NOMO-1 (cell line): ENCODE results near the gene KBTBD13.

Experiments
- DNase-seq, 2 experiments: peaks; one replicate each; lab custom pipeline; 2025; ENCODE audit not compliant: unreplicated experiment in 2 of 2; lab: John Stamatoyannopoulos, UW

The KBTBD13 gene

GRCh38 chr15:65050270-65050669 lies 26.3 kb upstream of the KBTBD13 start:
- DNase-seq: peak; percentile 21 to 60

GRCh38 chr15:65051266-65051665 lies 25.3 kb upstream of the KBTBD13 start:
- no peak for DNase-seq

DNA sequence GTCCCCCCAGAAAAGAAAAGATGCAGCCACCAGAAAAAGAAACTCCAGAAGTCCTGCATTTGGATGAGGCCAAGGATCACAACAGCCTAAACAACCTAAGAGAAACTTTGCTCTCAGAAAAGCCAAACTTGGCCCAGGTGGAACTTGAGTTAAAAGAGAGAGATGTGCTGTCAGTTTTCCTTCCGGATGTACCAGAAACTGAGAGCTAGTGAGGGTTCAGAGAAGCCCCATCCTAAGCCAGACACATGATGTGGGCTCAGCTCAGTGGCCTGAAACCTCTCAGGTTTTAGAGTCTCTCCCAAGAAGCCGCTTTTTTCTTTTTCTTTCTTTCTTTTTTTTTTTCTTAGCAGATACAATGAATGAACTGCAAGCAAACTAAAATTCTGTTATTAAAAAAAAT lies 23.6 kb upstream of the KBTBD13 start:
- no peak for DNase-seq

DNA sequence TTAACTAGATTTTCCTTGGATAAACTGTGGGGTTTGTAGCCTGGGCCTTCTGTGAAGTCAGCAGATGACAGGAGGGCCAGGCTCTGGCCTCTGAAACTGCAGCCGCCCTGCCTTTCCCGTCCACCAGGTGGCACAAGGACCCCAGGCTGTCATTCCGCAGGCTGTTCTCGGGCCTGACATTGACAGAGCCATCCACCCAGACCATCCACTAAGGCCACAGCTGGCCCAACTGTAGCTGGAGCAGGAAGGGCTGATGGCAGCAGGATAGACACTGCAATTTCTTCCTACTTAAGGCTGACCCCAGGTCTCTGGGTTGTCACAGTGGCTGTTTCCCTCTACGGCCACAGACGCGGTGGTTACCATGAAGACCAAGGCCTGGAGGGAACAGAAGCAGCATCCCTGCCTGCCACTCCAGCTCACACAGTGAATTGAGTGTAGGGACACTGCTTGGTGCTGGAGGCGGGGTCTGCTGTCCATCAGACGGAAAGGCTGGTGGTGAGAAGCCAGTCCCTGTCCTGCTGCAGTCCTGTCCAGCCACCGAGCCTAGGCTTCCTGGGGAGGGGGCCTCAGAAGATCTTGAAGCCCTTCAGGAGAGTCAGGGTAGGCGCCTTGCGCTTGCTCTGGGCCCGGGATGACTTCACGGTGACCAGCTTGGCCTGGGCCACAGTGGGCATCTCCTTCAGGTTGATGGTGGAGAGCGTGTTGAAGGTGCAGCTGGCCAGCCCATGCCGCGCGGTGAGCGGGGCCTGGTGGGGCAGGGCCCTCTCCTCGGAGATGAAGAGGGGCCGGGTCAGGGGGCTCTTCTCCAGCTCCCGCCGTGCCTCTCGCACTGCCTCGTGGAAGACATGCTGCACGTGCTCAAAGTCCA lies 22.0 kb upstream of the KBTBD13 start:
- peak; percentile 37 to 60 for DNase-seq

DNA sequence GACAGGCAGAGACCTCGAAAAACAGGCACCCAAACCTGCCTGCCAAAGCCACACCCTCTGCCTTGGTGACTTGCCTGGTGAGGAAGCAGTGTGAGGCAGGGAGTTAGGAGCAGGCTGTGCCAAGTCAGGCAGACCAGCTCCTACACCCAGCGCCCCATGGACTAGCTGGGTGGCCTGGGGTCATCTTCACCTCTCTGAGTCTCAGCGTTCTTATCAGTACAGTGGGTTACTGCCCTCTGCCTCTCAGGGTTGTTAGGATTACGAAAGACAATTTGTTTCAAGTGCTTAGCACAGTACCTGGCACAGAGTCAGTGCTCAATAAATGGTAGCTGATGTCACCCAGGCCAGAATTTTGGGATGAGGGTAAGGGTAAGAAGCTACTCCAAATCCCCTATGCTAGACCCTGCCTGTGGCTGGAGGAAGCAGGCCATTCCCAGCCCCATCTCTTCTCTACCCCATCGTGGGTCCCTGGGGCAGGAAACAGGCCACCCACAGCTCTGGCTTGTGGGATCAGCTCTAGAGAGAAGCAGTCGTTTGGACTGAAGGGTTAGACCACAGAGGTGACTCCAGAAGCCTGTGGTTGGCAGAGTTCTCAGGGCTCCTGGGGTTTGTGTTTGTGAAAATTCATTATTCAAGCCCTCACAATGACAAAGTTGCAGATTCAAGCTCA lies 21.2 kb upstream of the KBTBD13 start:
- DNase-seq: no peak

- no peak for DNase-seq
Observed at GRCh38 chr15:65056106-65056505, 20.4 kb upstream of the KBTBD13 start.

DNA sequence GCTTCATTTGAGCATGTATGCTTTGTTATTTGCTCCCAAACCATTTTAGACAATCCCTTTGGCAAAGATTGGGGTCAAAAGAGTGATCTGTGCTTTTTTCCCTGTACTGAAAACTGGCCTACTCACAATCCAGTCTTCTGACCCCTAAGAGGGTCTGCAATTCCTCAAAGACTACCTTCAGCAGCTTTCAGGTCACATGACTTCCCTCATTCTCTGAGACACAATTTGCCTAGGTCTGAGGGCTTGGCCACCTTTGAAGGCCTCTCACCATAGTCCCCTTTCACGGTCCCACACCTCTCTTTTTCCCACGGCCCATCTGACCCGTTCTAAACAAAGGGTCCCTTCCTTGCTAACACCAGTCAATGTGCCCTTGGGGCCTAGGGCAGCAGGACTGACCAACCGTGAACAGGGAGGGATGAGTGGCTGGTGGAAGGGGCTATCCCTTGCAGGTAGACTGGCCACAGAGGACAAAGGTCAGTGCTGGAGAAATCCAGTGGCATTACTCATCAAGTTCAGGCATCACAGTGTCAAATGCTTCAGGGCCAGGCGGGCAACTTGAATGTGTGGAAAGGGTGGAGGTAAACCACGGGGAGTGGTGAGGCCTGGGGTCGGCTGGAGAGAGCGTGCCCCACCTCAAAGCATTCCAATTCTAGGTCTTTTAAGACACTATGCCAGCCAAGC lies 19.5 kb upstream of the KBTBD13 start:
- DNase-seq: no peak

DNA sequence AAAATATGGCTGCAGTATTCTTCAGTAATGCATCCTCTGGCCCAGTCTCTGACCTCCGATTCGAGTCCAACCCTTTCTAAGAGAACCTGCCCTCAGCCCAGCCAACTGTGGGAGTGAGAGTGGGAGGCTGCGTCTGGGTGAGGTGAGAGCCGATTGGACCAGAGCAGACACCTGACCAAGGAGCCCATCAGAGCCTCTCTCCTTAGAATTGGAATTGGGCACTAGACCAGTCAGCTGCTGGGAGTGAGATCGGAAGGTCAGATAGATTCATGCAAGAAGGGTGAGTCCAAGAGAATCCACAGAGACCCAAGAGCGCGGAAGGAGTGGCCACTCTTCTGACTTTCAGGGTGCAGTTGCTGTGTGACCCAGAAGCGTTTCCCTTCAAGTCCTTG lies 19.0 kb upstream of the KBTBD13 start:
- no peak for DNase-seq

GRCh38 chr15:65058394-65059368 lies 17.9 kb upstream of the KBTBD13 start:
- DNase-seq: no peak

DNA sequence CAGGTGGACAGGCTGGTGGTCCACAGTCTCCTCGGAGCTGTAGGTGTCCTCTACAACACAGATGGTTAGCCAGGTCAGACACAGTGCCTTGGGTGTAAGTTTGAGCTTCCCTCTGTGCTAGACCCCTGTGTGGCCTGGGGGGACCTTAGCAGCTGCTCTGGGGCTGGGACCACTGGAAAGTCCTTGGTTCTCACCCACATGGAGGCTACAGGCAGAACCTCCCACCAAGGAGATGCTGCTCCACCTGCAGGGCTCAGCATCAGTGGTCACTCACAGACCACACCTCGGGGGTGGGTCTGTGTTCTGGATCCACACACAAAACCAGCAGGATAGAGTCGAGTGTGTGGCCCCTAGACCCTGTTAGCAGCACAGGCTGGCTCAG lies 17.2 kb upstream of the KBTBD13 start:
- no peak for DNase-seq

DNA sequence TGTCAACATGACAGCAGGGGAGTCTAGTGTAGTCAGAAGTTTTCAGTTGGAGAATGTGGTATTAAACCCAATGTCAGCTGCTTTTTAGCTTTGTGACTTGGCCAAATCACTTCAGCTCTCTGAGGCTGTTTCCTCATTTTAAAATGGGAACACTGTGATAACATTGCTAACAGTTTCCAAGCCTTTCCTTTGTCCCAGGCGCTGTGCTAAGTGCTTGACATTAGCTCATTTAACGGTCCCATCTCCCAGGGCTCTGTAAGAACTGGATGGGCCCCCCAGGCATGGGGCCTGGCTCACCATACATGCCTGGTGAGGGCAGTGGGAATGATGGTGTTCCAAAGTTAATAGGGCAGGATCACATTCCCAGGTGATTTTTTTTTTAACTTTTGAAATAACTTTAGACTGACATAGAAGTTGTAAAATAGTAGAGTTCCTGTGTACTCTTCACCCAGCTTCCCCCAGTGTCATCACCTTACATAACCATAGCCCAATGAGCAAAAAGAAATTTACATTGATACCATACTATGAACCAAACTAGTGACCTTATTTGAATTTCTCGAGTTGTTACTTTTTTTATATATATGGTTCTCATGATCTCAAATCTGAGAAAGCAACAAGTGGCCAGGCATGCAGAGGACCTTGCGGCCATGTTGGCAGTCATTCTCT lies 16.5 kb upstream of the KBTBD13 start:
- no peak for DNase-seq

DNA sequence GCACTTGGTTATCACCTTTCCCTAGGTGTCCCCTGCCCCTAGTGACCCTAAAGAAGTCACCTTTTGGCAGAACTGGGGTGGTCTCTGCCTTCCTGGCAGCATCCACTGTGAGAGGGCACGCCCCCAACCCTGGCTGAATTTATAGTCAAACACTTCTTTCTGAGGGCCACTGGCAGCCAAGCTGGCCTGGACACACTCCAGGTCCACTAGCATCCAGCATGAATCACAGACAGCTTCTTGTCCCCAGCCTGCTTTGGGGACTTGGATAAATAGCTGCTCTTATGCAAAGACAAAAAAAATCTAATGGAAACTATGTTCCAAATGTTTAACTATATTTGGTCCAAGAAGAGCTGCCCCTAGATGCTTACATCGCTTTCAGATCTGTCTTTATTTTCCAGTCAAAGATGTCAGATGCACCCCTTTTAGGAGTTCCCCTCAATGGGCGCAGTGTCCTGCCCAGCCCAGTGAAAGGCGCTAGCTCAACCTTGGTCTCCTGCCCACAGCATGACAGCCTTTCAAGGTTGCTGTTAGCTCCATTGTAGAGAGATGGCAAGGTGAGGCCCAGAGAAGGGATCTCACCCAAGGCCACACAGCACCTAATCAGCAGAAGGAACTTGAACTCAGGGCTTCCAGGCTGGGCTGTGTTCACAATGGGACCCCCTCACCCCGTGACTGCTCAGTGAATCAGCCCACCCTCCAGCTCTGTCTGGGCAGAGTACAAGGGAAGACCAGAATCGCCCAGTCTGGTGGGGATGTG lies 15.7 kb upstream of the KBTBD13 start:
- no peak for DNase-seq

DNA sequence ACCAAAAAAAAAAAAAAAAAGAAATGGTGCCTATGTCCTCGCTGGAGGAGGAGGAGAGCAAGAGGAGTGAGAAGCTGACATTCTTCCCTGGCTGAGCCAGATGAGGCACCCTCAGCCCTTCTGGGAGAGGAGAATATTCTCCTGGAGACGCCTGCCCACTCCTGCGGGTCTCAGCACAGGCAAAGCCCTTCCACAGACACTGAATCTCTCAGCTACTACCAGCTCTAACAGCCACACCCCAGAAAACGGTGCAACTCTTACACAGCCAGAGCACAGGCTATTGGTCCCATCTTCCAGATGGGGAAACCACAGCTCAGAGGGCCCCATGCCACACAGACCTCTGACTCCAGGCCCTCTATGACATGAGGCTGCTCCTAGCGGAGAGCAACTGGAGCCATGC lies 14.5 kb upstream of the KBTBD13 start:
- no peak for DNase-seq

- no peak for DNase-seq
Observed at GRCh38 chr15:65062726-65063125, 13.8 kb upstream of the KBTBD13 start.

DNA sequence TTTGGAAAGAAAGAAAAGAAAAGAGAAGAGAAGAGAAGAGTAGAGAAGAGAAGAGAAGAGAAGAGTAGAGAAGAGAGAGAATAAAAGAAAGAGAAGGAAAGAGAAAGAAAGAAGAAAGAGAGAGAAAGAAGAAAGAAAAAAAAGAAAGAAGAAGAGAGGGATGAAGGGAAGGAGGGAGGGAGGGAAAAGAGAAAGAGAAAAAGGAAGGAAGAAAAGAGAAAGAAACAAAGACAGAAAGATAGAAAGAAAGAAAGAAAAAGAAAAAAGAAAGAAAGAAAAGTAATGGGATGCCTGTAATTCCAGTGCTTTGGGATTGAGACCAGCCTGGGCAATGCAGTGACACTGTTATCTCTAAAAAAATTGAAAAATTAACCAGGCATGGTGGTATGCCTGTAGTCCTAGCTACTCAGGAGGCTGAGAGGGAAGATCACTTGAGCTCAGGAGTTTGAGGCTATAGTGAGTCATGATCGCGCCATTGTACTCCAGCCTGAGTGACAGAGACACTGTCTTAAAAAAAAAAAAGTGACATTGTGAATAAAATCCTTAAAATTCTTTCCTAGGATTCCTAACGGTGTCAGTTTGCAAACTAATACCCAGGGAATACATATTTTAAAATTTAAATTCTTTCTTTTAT lies 10.4 kb upstream of the KBTBD13 start:
- no peak for DNase-seq

- no peak for DNase-seq
Observed at GRCh38 chr15:65066635-65067316, 9.8 kb upstream of the KBTBD13 start.

GRCh38 chr15:65067317-65067644 lies 9.3 kb upstream of the KBTBD13 start:
- DNase-seq: no peak

DNA sequence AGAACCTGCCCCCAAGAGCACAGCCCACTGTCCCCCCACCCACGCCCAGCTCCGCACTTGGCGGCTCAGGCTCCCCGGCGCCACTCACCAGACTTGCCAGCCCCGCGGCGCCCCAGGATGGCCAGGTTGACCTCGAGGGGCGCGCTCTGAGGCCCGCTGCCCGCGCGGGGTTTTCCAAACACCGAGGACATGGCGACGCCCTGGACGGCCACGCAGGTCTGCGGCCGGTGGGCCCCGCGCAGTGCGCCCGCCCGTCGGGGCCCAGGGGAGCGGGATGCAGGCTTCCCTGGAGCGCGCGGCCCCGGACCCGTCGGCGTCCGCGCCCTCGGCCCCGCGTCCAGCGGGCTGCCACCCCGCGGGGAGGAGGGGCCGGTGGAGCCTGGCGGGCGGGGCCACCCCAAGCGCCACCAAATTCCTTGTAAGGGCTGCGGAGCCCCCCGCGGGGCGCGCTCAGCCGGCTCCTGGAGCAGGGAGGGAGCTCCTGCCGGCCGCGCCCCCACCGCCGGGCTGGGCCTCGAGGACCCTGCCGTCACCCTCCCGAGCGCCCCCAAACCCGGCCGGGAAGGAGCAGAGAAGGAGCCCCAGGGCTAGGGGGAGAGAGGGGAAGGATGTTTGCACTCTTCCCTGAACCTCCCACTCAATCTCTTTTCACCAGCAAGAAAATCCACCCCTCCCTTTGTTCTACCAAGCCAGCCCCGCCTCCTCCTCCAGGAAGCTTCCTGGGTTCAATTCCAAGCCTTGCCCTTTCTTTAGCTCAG lies 8.7 kb upstream of the KBTBD13 start, which contains the start of gene RASL12:
RASL12 (minus strand) TSS at position 347 of the 758 bp plus-strand sequence; CDS start at position 191, 156 bp downstream.
- no peak for DNase-seq
